ENCODE data around the gene SP140L.
"Not testable (repeated sequence)": the region's sequence is repeated elsewhere in the genome, so short reads cannot be mapped to it uniquely, and the experiment has no call there.

SP140L gene

DNA sequence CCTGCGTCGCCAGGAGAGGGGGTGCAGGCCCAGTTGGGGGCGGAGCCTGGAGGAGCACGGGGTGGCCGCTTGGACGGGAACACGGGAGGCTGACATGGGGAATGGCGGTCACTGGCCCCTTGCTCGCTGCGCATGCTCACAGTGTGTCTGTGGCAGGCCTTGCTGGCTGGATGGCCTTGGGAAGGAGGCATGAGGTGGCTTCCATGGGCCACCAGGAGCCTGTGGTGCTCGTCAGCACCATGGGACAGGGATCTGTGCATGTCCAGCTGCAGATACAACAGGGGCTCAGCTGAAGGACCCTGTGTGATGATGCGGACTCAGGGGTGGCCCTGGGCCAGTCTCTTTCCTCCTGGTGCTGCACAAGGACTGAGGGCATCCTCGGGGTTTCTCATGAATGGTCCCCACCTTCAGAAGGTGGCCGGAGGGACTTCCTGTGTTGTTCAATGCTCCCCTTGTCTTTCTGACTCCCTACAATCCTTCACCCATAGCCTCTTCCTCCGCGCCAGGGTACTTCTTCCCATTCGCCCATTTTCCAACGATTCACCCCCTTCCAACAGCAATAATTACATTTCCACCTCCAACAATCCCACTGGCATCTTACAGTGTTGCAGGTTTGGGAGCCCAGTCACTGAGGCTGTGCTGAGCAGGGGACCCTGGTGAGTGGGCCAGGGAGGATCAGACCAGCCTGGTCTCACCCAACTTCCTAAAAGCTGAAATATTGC is 3.4 kb upstream of the SP140L start:
- no peak for DNase-seq (ENCODE audit: low spot score)

- no peak for DNase-seq (ENCODE audit: low spot score)
Observed at GRCh38 chr2:230324503-230324902, 2.5 kb upstream of the SP140L start.

- DNase-seq (ENCODE audit: low spot score), result no peak
Observed at GRCh38 chr2:230325316-230326243, 1.4 kb upstream of the SP140L start.

DNA sequence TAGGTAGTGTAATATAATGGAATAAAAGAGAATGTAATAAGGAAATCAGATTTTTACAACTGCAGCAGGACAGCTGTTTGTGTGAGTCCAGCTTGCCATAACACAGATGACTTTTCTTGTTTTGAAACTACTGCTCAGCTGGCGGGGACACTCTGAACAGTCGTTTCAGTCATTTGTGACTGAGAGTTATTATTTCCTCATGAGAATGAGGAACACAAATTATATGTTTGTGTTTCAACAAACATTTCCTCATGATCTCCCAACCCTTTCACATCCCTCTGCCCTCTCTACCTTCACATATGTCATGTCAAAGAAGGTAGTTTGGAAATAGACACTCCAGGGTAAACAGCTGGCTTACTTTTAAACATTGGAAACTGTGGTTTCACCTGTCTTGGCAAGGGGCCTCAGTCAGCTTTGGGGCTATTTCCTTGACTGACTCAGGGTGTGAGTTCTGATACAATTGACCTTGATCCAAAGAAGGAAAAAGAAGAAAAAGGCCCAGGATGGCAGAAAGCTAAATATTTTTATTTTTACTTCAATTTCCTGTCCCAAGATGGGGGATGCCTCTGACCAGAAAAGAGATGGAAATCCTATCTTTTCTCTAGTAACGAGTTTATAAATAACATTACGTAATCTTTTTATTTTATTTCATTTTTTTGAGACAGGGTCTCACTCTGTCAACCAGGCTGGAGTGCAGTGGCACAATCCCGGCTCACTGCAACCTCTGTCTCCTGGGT is 593 bp downstream of the SP140L start:
- DNase-seq (ENCODE audit: low spot score), result no peak

GRCh38 chr2:230328155-230328458 is 1.1 kb downstream of the SP140L start:
- no peak for DNase-seq (ENCODE audit: low spot score)

GRCh38 chr2:230329946-230330605 is 3.1 kb downstream of the SP140L start:
- no peak for DNase-seq (ENCODE audit: low spot score)

DNA sequence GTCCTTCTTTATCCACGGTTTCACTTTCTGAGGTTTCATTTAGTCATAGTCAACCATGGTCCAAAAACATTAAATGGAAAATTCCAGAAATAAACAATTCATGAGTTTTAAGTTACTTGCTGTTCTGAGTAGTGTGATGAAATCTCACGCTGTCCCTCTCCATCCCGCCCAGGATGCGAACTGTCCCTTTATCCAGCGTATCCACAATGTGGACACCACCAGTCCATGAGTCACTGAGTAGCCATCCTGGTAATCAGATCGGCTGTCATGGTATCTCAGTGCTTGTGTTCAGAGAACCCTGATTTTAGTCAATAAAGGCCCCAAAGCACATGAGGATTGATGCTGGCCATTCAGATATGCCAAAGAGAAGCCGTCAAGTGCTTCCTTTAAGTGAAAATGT is 3.7 kb downstream of the SP140L start:
- no peak for DNase-seq (ENCODE audit: low spot score)

- DNase-seq (ENCODE audit: low spot score), result no peak
Observed at GRCh38 chr2:230335461-230335863, 8.5 kb downstream of the SP140L start.

DNA sequence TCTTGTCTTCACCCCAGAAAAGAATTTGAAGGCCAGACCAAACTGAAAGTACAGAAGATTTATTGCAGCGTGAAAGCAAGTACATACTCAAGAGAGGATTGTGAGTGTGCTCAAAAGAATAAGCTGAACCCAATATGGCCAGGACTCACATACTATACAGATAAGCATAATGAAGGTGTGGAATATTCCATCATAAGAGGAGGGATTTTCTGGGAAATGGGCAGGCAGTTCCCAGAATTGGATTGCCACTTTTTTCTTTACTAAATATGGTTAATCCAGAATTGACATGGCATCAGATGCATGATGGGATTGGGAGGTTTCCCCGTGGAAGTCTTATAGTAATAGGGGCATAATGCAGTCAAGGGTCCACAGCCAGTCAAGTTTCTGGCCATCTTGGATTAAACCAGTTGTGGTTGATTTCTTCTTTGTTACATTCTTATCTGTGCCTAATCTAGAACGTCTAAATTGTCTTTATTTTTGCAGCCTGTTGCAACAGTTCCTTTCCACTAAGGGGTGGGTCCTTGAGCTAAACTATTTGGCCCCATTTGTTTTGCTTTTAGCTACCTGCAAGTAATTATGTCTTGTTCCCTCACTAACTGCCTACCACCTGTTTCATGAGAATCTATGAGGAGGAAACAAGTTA is 9.0 kb downstream of the SP140L start:
- no peak for DNase-seq (ENCODE audit: low spot score)

GRCh38 chr2:230341936-230342528 is 15.0 kb downstream of the SP140L start:
- DNase-seq (ENCODE audit: low spot score), result not testable (repeated sequence)

- DNase-seq (ENCODE audit: low spot score), result not testable (repeated sequence)
Observed at GRCh38 chr2:230343041-230343624, 16.1 kb downstream of the SP140L start.

DNA sequence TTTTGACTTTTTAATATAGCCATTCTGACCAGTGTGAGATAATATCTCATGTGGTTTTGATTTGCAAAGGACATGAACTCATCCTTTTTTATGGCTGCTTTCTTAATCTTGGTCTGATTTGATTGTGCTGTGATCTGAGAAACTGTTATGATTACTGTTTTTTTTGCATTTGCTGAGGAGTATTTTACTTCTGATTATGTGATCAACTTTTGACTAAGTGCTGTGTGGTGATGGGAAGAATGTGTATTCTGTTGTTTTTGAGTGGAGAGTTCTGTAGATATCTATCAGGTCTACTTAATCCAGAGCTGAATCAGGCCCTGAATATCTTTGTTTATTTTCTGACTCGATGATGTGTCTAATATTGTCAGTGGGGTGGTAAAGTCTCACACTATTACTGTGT is 16.8 kb downstream of the SP140L start:
- DNase-seq (ENCODE audit: low spot score), result no peak

- no peak for DNase-seq (ENCODE audit: low spot score)
Observed at GRCh38 chr2:230346465-230346864, 19.5 kb downstream of the SP140L start.

- no peak for DNase-seq (ENCODE audit: low spot score)
Observed at GRCh38 chr2:230346921-230347533, 20.0 kb downstream of the SP140L start.

GRCh38 chr2:230347659-230348305 is 20.8 kb downstream of the SP140L start:
- no peak for DNase-seq (ENCODE audit: low spot score)

DNA sequence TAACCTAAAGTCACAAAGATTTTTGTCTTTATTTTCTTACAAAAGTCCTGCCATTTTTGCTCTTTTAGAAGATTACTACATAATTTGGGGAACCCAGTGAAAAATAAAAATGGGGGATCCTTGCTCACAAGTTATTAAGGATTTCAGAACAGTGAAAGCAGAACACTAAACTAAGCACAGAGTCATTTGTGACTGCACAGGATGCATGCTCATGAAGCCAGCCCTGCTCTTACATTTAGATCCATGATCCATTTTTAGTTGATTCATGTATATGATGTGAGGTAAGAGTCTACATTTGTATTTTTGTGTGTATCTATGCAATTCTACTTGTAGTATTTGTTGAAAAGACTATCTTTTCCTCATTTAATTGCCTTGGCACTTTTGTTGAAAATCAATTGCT is 21.8 kb downstream of the SP140L start:
- no peak for DNase-seq (ENCODE audit: low spot score)

GRCh38 chr2:230356084-230356483 is 29.1 kb downstream of the SP140L start:
- DNase-seq (ENCODE audit: low spot score), result no peak

DNA sequence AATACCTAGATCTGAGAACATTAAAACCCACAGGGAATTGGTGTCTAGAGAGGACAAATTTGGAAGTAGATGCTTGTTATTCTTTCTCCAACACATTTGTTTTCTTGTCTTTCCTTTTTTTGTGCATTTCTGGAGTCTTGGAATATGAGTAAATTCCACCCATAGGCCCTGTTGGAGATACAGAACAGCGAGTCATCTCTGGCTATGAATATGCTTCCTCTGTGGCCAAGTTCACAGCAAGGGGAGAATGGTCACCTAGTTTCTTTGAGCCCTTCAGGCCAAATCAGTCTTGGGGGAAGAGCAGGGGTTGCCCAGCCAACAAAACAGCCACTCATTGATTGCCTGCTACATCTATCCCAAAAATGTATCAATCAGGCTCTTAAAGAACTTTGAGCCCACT is 31.3 kb downstream of the SP140L start:
- no peak for DNase-seq (ENCODE audit: low spot score)

GRCh38 chr2:230360028-230360427 is 33.0 kb downstream of the SP140L start:
- DNase-seq (ENCODE audit: low spot score), result no peak

Measured in hepatic stellate cell (primary cell).